Measurements from ENCODE around the gene MAN1C1. TPM values are rescaled to one million over a fixed set of nuclear protein-coding genes. Genes with fewer than 3 reads are reported as not detected.
A peak's percentile ranks its signal among the peaks of the same experiment; 100 is the strongest.

The MAN1C1 gene
- polyA plus RNA-seq, 1 of the 3 experiments (the other 2 are of a cell fraction) = 0.20 TPM

GRCh38 chr1:25805863-25806225 lies 189.3 kb downstream of the MAN1C1 start:
- Histone ChIP-seq H2AFZ (ENCODE audit: low read depth) (no peak overlapping the region), H3F3A (replicated peaks; ENCODE audit: insufficient read depth) (peaks cover 13% of the 10 kb centered on the region), H3K27me3 (ENCODE audit: insufficient read depth) (no peaks in the 10 kb centered on the region), H3K4me3 (ENCODE audit: low read depth in 2 of 2, low read length in 1 of 2) (no peak overlapping the region), H3K9ac (no peak overlapping the region), H3K4me1 (ENCODE audit: control insufficient read depth in 1 of 2, insufficient read depth in 2 of 2, low read depth in 1 of 2, low read length in 1 of 2) (peaks cover 0 to 32% of the 10 kb centered on the region in 2 experiments; a peak in 3 of 4 replicates), H4K20me1 (ENCODE audit: insufficient read depth) (no peaks in the 10 kb centered on the region), H3K79me2 (ENCODE audit: insufficient read depth) (peaks cover 18% of the 10 kb centered on the region; the same call in 1 of the 2 replicates), H3K36me3 (replicated peaks in 1 of 2; ENCODE audit: control insufficient read depth in 1 of 2, insufficient read depth in 2 of 2, low read length in 1 of 2) (peaks cover 3 to 32% of the 10 kb centered on the region in 2 experiments), H3K27ac (ENCODE audit: low read depth in 2 of 2, low read length in 1 of 2) (peak overlapping the region in 1 of 2 experiments; percentile 8; a peak in 1 of 4 replicates), H3K9me3 (no peaks in the 10 kb centered on the region), H3K4me2 (no peak overlapping the region), H3K9me2 (no peaks in the 10 kb centered on the region)
- no peak for DNase-seq
- ChIA-PET CTCF (no interaction called here), POLR2A (no interaction called here)
- no peak for TF ChIP-seq FOXJ3 (CRISPR knock-in tag; IDR thresholded peaks at IDR 0.05)
- TF ChIP-seq CTCF (IDR thresholded peaks at IDR 0.05) = no peak
- TF ChIP-seq RXRA (IDR thresholded peaks at IDR 0.05; ENCODE audit: borderline replicate concordance, low read depth) = no peak
- TF ChIP-seq MAX (IDR thresholded peaks at IDR 0.05; ENCODE audit: low read depth) = no peak
- no peak for TF ChIP-seq TAF1 (IDR thresholded peaks at IDR 0.05; ENCODE audit: borderline replicate concordance, low read depth, low read length)
- no peak for TF ChIP-seq JUND (IDR thresholded peaks at IDR 0.05)
- TF ChIP-seq PBX3 (IDR thresholded peaks at IDR 0.05) = no peak
- no peak for TF ChIP-seq TEAD4 (IDR thresholded peaks at IDR 0.05; ENCODE audit: borderline replicate concordance, insufficient read depth)
- TF ChIP-seq GATA2 (CRISPR knock-in tag; IDR thresholded peaks at IDR 0.05) = no peak
- no peak for TF ChIP-seq TCF12 (IDR thresholded peaks at IDR 0.05)
- TF ChIP-seq USF1 (IDR thresholded peaks at IDR 0.05; ENCODE audit: borderline replicate concordance, low read depth) = no peak
- no peak for TF ChIP-seq GABPA (IDR thresholded peaks at IDR 0.05; ENCODE audit: low read depth)
- TF ChIP-seq SMC3 (IDR thresholded peaks at IDR 0.05; ENCODE audit: low read depth, low read length) = no peak
- TF ChIP-seq MEF2A (IDR thresholded peaks at IDR 0.05; ENCODE audit: borderline replicate concordance, low read depth) = no peak
- TF ChIP-seq NRF1 (IDR thresholded peaks at IDR 0.05; ENCODE audit: low read depth, low read length) = no peak
- TF ChIP-seq FOSL2 (IDR thresholded peaks at IDR 0.05; ENCODE audit: borderline replicate concordance, low read depth) = no peak
- TF ChIP-seq ELF1 (IDR thresholded peaks at IDR 0.05) = no peak
- TF ChIP-seq RFX5 (IDR thresholded peaks at IDR 0.05; ENCODE audit: low read length) = no peak
- WGBS (ENCODE audit: low lambda C conversion rate) = 74% methylated on average over 3 of the region's 3 CpGs
